Astrocyte (in vitro differentiated cells and primary cell): ENCODE results near the gene IL21R. TPM values are rescaled to one million over a fixed set of nuclear protein-coding genes. Genes with fewer than 3 reads are reported as not detected.

Source experiments
- DNase-seq: peaks from one replicate; pipeline ENCODE4 v3.0.0-alpha.2; 2010; ENCODE audit warnings: low read depth
- FAIRE-seq: peaks from 2 replicates; lab custom pipeline; 2011; peaks lifted over from hg19 to GRCh38; lab: Jason Lieb, UNC
- H2AFZ ChIP-seq: 2 replicates; pipeline ENCODE4 v1.6.0; 2012; ENCODE audit warnings: low read depth, low read length, inconsistent platforms
- H3K27ac ChIP-seq: 2 replicates; pipeline ENCODE4 v1.5.1; 2011; ENCODE audit warnings: low read depth, low read length, inconsistent platforms
- H3K27me3 ChIP-seq: 2 replicates; pipeline ENCODE4 v1.6.0; 2011; ENCODE audit warnings: low read length, inconsistent platforms; ENCODE audit not compliant: insufficient read depth
- H3K36me3 ChIP-seq: 2 replicates; pipeline ENCODE4 v1.5.1; 2011; ENCODE audit warnings: low read length, inconsistent platforms; ENCODE audit not compliant: insufficient read depth
- H3K4me1 ChIP-seq: 2 replicates; pipeline ENCODE4 v1.5.1; 2011; ENCODE audit warnings: low read length, inconsistent platforms; ENCODE audit not compliant: insufficient read depth
- H3K4me2 ChIP-seq: 2 replicates; pipeline ENCODE4 v1.6.0; 2012; ENCODE audit warnings: low read length, inconsistent platforms
- H3K4me3 ChIP-seq: 2 replicates; pipeline ENCODE4 v1.5.1; 2011; ENCODE audit warnings: low read depth, mild to moderate bottlenecking, low read length, inconsistent platforms; ENCODE audit not compliant: insufficient read depth
- H3K79me2 ChIP-seq: 2 replicates; pipeline ENCODE4 v1.6.0; 2012; ENCODE audit warnings: mild to moderate bottlenecking, low read length, inconsistent platforms; ENCODE audit not compliant: insufficient read depth
- H3K9ac ChIP-seq: 2 replicates; pipeline ENCODE4 v1.6.0; 2012; ENCODE audit warnings: mild to moderate bottlenecking, low read length, inconsistent platforms
- H3K9me3 ChIP-seq: 2 replicates; pipeline ENCODE4 v1.5.1; 2012; ENCODE audit warnings: low read depth, mild to moderate bottlenecking, low read length, inconsistent platforms; ENCODE audit not compliant: insufficient read depth
- H4K20me1 ChIP-seq: 2 replicates; pipeline ENCODE4 v1.6.0; 2012; ENCODE audit warnings: low read length, inconsistent platforms; ENCODE audit not compliant: insufficient read depth
- H3K27ac Mint-ChIP-seq: one replicate; pipeline ENCODE4 v1.8.0; 2021; ENCODE audit warnings: mild to moderate bottlenecking, mixed read lengths; ENCODE audit not compliant: unreplicated experiment
- H3K27me3 Mint-ChIP-seq: one replicate; pipeline ENCODE4 v1.8.0; 2021; ENCODE audit warnings: low read depth, mixed read lengths; ENCODE audit not compliant: unreplicated experiment
- H3K36me3 Mint-ChIP-seq: one replicate; pipeline ENCODE4 v1.8.0; 2021; ENCODE audit warnings: low read depth, mixed read lengths; ENCODE audit not compliant: unreplicated experiment
- H3K4me1 Mint-ChIP-seq: one replicate; pipeline ENCODE4 v1.8.0; 2021; ENCODE audit warnings: low read depth, mixed read lengths; ENCODE audit not compliant: unreplicated experiment
- H3K4me3 Mint-ChIP-seq: one replicate; pipeline ENCODE4 v1.8.0; 2021; ENCODE audit warnings: mild to moderate bottlenecking, moderate library complexity, mixed read lengths; ENCODE audit not compliant: unreplicated experiment
- H3K9me3 Mint-ChIP-seq: one replicate; pipeline ENCODE4 v1.8.0; 2021; ENCODE audit warnings: mild to moderate bottlenecking, mixed read lengths; ENCODE audit not compliant: unreplicated experiment
- EZH2 ChIP-seq: IDR thresholded peaks from 2 replicates; pipeline ENCODE4 v1.6.1; 2012; ENCODE audit warnings: mild to moderate bottlenecking, low read length, inconsistent platforms; ENCODE audit not compliant: insufficient read depth
- total RNA-seq: library from RNA; stranded (reverse); gene quantifications from 2 replicates; pipeline ENCODE4 v1.2.1, GENCODE V29; 2021
- TF ChIP-seq, protein P1 (sequence below): IDR thresholded peaks from 2 replicates; pipeline ENCODE4 v1.5.1; 2011; ENCODE audit warnings: low read depth, mild to moderate bottlenecking, inconsistent platforms, low read length, moderate library complexity; ENCODE audit not compliant: insufficient read depth

The IL21R gene
- total RNA-seq, 1 donor from 2014 or later, result 1.8 TPM

DNA sequence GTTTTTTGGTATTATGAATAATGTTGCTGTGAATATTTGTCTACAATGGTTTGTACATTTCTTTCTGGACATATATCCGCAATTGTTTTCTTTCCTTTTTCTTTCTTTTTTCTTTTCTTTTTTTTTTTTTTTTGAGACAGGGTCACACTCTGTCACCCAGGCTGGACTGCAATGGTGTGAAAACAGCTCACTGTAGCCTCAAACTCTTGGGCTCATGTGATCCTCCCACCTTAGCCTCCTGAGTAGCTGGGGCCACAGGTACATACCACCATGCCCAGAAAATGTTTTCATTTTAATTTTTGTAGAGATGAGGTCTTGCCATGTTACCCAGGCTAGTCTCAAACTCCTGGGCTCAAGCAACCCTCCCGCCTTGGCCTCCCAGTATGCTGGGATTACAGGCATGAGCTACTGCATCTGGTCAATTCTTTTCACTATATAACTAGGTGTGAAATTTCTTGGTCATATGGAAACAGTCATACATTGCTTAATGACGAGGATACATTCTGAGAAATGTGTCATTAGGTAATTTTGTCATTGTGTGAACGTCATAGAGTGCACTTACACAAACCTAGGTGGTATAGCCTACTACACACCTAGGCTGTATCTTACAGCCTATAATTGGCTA, 15.2 kb downstream of the IL21R start:
- Histone ChIP-seq H3K4me2 (no peak overlapping the region), H3K4me3 (no peak overlapping the region), H3K27ac (no peak overlapping the region), H3K9ac (no peak overlapping the region), H2AFZ (no peak overlapping the region), H3K27me3 (no peaks in the 10 kb centered on the region), H3K36me3 (no peaks in the 10 kb centered on the region), H3K4me1 (no peaks in the 10 kb centered on the region), H3K9me3 (no peaks in the 10 kb centered on the region), H3K79me2 (no peaks in the 10 kb centered on the region), H4K20me1 (no peaks in the 10 kb centered on the region)
- Mint-ChIP-seq H3K27ac (no peak overlapping the region), H3K27me3 (peaks cover 4% of the 10 kb centered on the region), H3K36me3 (no peaks in the 10 kb centered on the region), H3K4me3 (no peak overlapping the region), H3K4me1 (no peaks in the 10 kb centered on the region), H3K9me3 (peaks cover 9% of the 10 kb centered on the region)
- DNase-seq (no peak), FAIRE-seq (no peak)
- TF ChIP-seq, protein P1, sequence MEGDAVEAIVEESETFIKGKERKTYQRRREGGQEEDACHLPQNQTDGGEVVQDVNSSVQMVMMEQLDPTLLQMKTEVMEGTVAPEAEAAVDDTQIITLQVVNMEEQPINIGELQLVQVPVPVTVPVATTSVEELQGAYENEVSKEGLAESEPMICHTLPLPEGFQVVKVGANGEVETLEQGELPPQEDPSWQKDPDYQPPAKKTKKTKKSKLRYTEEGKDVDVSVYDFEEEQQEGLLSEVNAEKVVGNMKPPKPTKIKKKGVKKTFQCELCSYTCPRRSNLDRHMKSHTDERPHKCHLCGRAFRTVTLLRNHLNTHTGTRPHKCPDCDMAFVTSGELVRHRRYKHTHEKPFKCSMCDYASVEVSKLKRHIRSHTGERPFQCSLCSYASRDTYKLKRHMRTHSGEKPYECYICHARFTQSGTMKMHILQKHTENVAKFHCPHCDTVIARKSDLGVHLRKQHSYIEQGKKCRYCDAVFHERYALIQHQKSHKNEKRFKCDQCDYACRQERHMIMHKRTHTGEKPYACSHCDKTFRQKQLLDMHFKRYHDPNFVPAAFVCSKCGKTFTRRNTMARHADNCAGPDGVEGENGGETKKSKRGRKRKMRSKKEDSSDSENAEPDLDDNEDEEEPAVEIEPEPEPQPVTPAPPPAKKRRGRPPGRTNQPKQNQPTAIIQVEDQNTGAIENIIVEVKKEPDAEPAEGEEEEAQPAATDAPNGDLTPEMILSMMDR, result no peak
- no peak for TF ChIP-seq EZH2

DNA sequence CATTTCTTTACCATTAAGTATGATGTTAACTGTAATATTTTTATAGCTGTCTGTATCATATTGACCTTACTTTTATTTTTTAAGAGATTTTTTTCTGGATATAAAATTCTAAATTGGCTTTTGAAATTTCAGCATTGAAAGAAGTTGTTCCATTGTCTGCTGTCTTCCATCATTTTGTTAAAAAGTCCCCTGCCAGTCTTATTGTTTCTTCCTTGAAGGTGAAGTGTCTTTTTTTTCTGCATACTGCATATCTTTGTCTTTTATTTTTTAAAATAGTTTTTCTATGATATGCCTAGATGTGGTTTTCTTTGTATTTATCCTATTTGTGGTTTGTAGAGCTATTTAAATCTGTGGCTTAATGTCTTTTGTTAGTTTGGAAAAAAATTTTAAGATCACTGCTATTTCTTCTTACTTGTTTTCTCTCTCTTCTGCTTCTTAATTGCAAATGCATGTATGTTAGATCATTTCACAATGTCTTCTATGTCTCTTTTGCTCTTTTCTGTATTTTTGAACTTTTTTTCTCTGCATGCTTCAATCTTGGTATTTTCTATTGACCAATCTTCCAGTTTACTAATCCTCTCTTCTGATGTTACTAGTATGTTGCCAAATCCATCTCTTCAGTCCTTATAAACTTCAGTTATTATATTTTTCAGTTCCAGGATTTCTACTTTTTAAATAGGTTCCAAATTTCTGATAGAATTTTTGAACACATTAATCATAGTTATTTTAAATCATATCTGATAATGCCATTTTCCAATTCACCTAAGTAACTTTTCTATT, 20.2 kb downstream of the IL21R start:
- H3K27ac ChIP-seq, result no peak overlapping the region
- H3K4me2 ChIP-seq, result no peak overlapping the region
- H3K36me3 ChIP-seq, result no peaks in the 10 kb centered on the region
- H3K4me3 Mint-ChIP-seq, result no peak overlapping the region
- H3K79me2 ChIP-seq, result no peaks in the 10 kb centered on the region
- no peak overlapping the region for H2AFZ ChIP-seq
- H3K27me3 ChIP-seq, result no peaks in the 10 kb centered on the region
- H4K20me1 ChIP-seq, result no peaks in the 10 kb centered on the region
- FAIRE-seq (no peak), DNase-seq (no peak)
- H3K9me3 ChIP-seq, result no peaks in the 10 kb centered on the region
- H3K27ac Mint-ChIP-seq, result no peak overlapping the region
- no peaks in the 10 kb centered on the region for H3K4me1 ChIP-seq
- no peak overlapping the region for H3K9ac ChIP-seq
- TF ChIP-seq, protein P1, result no peak
- TF ChIP-seq EZH2, result no peak
- no peaks in the 10 kb centered on the region for H3K4me1 Mint-ChIP-seq
- H3K36me3 Mint-ChIP-seq, result peaks cover 2% of the 10 kb centered on the region
- no peak overlapping the region for H3K4me3 ChIP-seq
- H3K9me3 Mint-ChIP-seq, result peaks cover 15% of the 10 kb centered on the region
- H3K27me3 Mint-ChIP-seq, result peaks cover 4% of the 10 kb centered on the region
